Endothelial cell of umbilical vein (primary cell): ENCODE results near the gene SEMA4G. TPM values are rescaled to one million over a fixed set of nuclear protein-coding genes. Genes with fewer than 3 reads are reported as not detected.

ENCODE experiments used
- BruUV-seq: library from RNA; stranded (reverse); fragments of 400-500 nt; replicated peaks from 2 replicates; lab custom pipeline; 2021; lab: Mats Ljungman, UMichigan
- CTCF ChIA-PET: fragments of 300-600, 350-600 bp; sonication (Branson Sonifier 250); formaldehyde crosslinking; loops from one replicate; lab custom pipeline; 2021; ENCODE audit warnings: antibody characterized with exemption, inconsistent platforms; lab: Charles Lee
- POLR2A ChIA-PET: fragments of 300-600, 350-600 bp; sonication (Branson Sonifier 250); formaldehyde crosslinking; loops from one replicate; lab custom pipeline; 2021; ENCODE audit warnings: antibody characterized with exemption, inconsistent platforms; lab: Charles Lee
- DNase-seq: peaks from one replicate; pipeline ENCODE4 v3.0.0-alpha.2; 2011; ENCODE audit warnings: low read depth, low spot score
- FAIRE-seq: peaks from 2 replicates; lab custom pipeline; 2011; peaks lifted over from hg19 to GRCh38; lab: Jason Lieb, UNC
- H2AFZ ChIP-seq: 2 replicates; pipeline ENCODE4 v1.6.0; 2012; ENCODE audit warnings: low read depth, low read length, control low read depth, inconsistent platforms
- H3K27ac ChIP-seq: 2 replicates; pipeline ENCODE4 v1.5.1; 2011; ENCODE audit warnings: low read depth, mild to moderate bottlenecking, control low read depth, low read length, moderate library complexity; ENCODE audit not compliant: insufficient read depth
- H3K27me3 ChIP-seq, 2 experiments: 2 replicates each; pipeline versions ENCODE4 v1.6.0 to v1.6.1; 2011; ENCODE audit warnings: low read length in 2 of 2, mixed read lengths in 1 of 2; ENCODE audit not compliant: control insufficient read depth in 2 of 2, insufficient read depth in 2 of 2
- H3K36me3 ChIP-seq, 2 experiments: 2 replicates in 1 of 2; 3 replicates in 1 of 2; pipeline ENCODE4 v1.5.1; 2011; ENCODE audit warnings: low read length in 2 of 2, mild to moderate bottlenecking in 1 of 2, moderate library complexity in 1 of 2; ENCODE audit not compliant: control insufficient read depth in 2 of 2, insufficient read depth in 2 of 2; ENCODE audit errors: extremely low read depth in 1 of 2
- H3K4me1 ChIP-seq: 3 replicates; pipeline ENCODE4 v1.5.1; 2011; ENCODE audit warnings: mild to moderate bottlenecking, low read length; ENCODE audit not compliant: control insufficient read depth, insufficient read depth; ENCODE audit errors: extremely low read depth
- H3K4me2 ChIP-seq: 2 replicates; pipeline ENCODE4 v1.6.1; 2011; ENCODE audit warnings: low read length, control low read depth, mixed read lengths; ENCODE audit not compliant: insufficient read depth
- H3K4me3 ChIP-seq, 3 experiments: fragments of 200-600 bp in 1 of 3; sonication (generic), shearing (Covaris generic) in 1 of 3; replicated peaks in 1 of 3; 2 replicates each; pipeline ENCODE4 v1.5.1; 2011 to 2016; ENCODE audit warnings: control low read depth in 3 of 3, low read length in 3 of 3, mild to moderate bottlenecking in 2 of 3, inconsistent platforms in 1 of 3, low read depth in 1 of 3, moderate library complexity in 1 of 3; ENCODE audit not compliant: insufficient read depth in 1 of 3
- H3K79me2 ChIP-seq: 2 replicates; pipeline ENCODE4 v1.6.0; 2012; ENCODE audit warnings: low read length, inconsistent platforms; ENCODE audit not compliant: control insufficient read depth, insufficient read depth
- H3K9ac ChIP-seq: replicated peaks from 2 replicates; pipeline ENCODE3; 2011; ENCODE audit warnings: low read length, control low read depth; ENCODE audit not compliant: insufficient read depth; ENCODE audit errors: extremely low read depth
- H3K9me1 ChIP-seq: replicated peaks from 3 replicates; pipeline ENCODE4 v1.6.0; 2011; ENCODE audit warnings: mild to moderate bottlenecking, low read length; ENCODE audit not compliant: control insufficient read depth, insufficient read depth; ENCODE audit errors: extremely low read depth
- H3K9me3 ChIP-seq: replicated peaks from 2 replicates; pipeline ENCODE4 v1.5.1; 2012; ENCODE audit warnings: low read length, inconsistent platforms; ENCODE audit not compliant: control insufficient read depth, insufficient read depth
- H4K20me1 ChIP-seq: replicated peaks from 2 replicates; pipeline ENCODE3; 2011; ENCODE audit warnings: mild to moderate bottlenecking, low read length; ENCODE audit not compliant: control insufficient read depth, insufficient read depth; ENCODE audit errors: extremely low read depth
- EZH2 ChIP-seq: IDR thresholded peaks from 2 replicates; pipeline ENCODE4 v1.6.1; 2012; ENCODE audit warnings: borderline replicate concordance, low read depth, mild to moderate bottlenecking, moderate library complexity, low read length, inconsistent platforms; ENCODE audit not compliant: severe bottlenecking
- FOS ChIP-seq: IDR thresholded peaks from 2 replicates; pipeline ENCODE4 v1.6.1; 2011; ENCODE audit warnings: mild to moderate bottlenecking, low read length, moderate library complexity, borderline replicate concordance; ENCODE audit not compliant: insufficient read depth
- GATA2 ChIP-seq: IDR thresholded peaks from 2 replicates; pipeline ENCODE4 v1.7.0; 2011; ENCODE audit warnings: low read depth, mild to moderate bottlenecking, moderate library complexity, mixed read lengths, low read length; ENCODE audit not compliant: insufficient read length, insufficient read depth
- JUN ChIP-seq: IDR thresholded peaks from 2 replicates; pipeline ENCODE4 v1.6.1; 2011; ENCODE audit warnings: borderline replicate concordance, low read depth; ENCODE audit not compliant: insufficient read length, insufficient read depth
- MYC ChIP-seq: IDR thresholded peaks from one replicate; pipeline ENCODE4 v1.6.1; 2011; ENCODE audit warnings: mild to moderate bottlenecking, low read depth, low read length
- POLR2A ChIP-seq: IDR thresholded peaks from 2 replicates; pipeline ENCODE4 v1.6.1; 2012; ENCODE audit warnings: low read depth, mild to moderate bottlenecking, control low read depth, low read length
- POLR2AphosphoS5 ChIP-seq: IDR thresholded peaks from 2 replicates; pipeline ENCODE4 v1.6.1; 2012; ENCODE audit warnings: low read depth, mild to moderate bottlenecking, control low read depth, low read length, moderate library complexity; ENCODE audit not compliant: insufficient read depth
- dilution Hi-C: fragments of 300-500 bp; cut with MboI; formaldehyde crosslinking; loops from one replicate; pipeline ENCODE4 v1.15.0; 2019; ENCODE audit warnings: low sequenced_read_pairs; ENCODE audit not compliant: extremely low pct_ligation_motif_present
- intact Hi-C: fragments of 100-400 bp; cut with micrococcal nuclease; formaldehyde crosslinking; loops from one replicate; pipeline ENCODE4 v1.10.0; 2022
- polyA plus RNA-seq, 4 experiments: library from polyadenylated mRNA; depleted of rRNA in 3 of 4; stranded (reverse) in 3 of 4; unstranded in 1 of 4; fragments of >200 nt; gene quantifications; 2 replicates each; pipeline versions ENCODE4 v1.2.1 to v1.2.3, GENCODE V29; 2011 to 2012; ENCODE audit warnings: missing spikeins in 1 of 4
- total RNA-seq: library from RNA; stranded (reverse); gene quantifications from 2 replicates; pipeline ENCODE4 v1.2.3, GENCODE V29; 2021
- TF ChIP-seq, protein P1 (sequence below): IDR thresholded peaks from 2 replicates; pipeline ENCODE4 v1.6.1; 2011; ENCODE audit not compliant: insufficient read depth, insufficient read length
- TF ChIP-seq, protein P2 (sequence below), 2 donors: IDR thresholded peaks; 1 replicate in 1 of 2; 2 replicates in 1 of 2; pipeline ENCODE4 v1.5.1; 2011; ENCODE audit warnings: low read length in 2 of 2, mild to moderate bottlenecking in 2 of 2, moderate library complexity in 2 of 2, control low read depth in 1 of 2, inconsistent platforms in 1 of 2, low read depth in 1 of 2; ENCODE audit not compliant: insufficient read depth in 1 of 2; ENCODE audit errors: extremely low read depth in 1 of 2

The SEMA4G gene
- total and polyA plus RNA-seq, 2 donors (not counting 3 experiments of a cell fraction or from before 2014, with no cell fraction given): 6.0 to 10.4 TPM

DNA sequence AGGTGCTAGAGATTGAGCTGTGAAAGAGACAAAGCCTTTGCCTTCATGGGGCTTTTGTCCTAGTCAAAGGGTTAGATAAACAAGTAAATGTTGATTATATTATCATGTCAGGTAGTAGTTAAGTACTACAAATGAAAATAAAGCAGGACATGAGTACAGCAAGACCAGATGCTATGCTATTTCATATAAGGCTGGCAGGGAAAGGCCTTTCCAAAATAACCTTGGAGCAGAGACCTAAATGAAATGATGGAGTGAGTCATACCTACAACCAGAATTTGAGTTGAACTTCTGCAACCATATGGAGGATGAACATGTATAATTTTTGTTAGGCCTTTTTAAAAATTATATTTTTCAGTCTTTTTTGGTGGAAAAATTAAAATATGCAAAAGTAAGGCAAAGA, 23.6 kb upstream of the SEMA4G start:
- TF ChIP-seq, protein P1, sequence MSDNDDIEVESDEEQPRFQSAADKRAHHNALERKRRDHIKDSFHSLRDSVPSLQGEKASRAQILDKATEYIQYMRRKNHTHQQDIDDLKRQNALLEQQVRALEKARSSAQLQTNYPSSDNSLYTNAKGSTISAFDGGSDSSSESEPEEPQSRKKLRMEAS: no peak
- TF ChIP-seq POLR2A (no peak), GATA2 (no peak), FOS (no peak), EZH2 (no peak), MYC (no peak), JUN (no peak), POLR2AphosphoS5 (no peak)
- TF ChIP-seq, protein P2, sequence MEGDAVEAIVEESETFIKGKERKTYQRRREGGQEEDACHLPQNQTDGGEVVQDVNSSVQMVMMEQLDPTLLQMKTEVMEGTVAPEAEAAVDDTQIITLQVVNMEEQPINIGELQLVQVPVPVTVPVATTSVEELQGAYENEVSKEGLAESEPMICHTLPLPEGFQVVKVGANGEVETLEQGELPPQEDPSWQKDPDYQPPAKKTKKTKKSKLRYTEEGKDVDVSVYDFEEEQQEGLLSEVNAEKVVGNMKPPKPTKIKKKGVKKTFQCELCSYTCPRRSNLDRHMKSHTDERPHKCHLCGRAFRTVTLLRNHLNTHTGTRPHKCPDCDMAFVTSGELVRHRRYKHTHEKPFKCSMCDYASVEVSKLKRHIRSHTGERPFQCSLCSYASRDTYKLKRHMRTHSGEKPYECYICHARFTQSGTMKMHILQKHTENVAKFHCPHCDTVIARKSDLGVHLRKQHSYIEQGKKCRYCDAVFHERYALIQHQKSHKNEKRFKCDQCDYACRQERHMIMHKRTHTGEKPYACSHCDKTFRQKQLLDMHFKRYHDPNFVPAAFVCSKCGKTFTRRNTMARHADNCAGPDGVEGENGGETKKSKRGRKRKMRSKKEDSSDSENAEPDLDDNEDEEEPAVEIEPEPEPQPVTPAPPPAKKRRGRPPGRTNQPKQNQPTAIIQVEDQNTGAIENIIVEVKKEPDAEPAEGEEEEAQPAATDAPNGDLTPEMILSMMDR (IDR thresholded peaks at IDR 0.05; ENCODE audit: extremely low read depth in 1 of 2, insufficient read depth in 1 of 2, low read depth in 1 of 2, low read length in 2 of 2): no peak
- H3K79me2 ChIP-seq: no peaks in the 10 kb centered on the region
- no peaks in the 10 kb centered on the region for H4K20me1 ChIP-seq
- peaks cover 12 to 25% of the 10 kb centered on the region in 2 experiments for H3K36me3 ChIP-seq
- no peak overlapping the region for H3K4me2 ChIP-seq
- DNase-seq (no peak), FAIRE-seq (no peak)
- no TSS peak for BruUV-seq
- no peaks in the 10 kb centered on the region for H3K4me1 ChIP-seq
- H3K9me1 ChIP-seq: no peaks in the 10 kb centered on the region
- dilution Hi-C loops (no loop called here), intact Hi-C loops (no loop called here)
- H3K9me3 ChIP-seq: no peaks in the 10 kb centered on the region
- no peak overlapping the region for H3K27ac ChIP-seq
- no peak overlapping the region for H2AFZ ChIP-seq
- H3K9ac ChIP-seq: no peak overlapping the region
- H3K27me3 ChIP-seq: no peaks in the 10 kb centered on the region
- ChIA-PET CTCF (no interaction called here), POLR2A (no interaction called here)
- no peak overlapping the region for H3K4me3 ChIP-seq
